GM12892 (cell line): ENCODE measurements around the gene USP21.
A peak's percentile ranks its signal among the peaks of the same experiment; 100 is the strongest.

ENCODE experiments used
- DNase-seq: peaks from one replicate; pipeline ENCODE4 v3.0.0; 2011; ENCODE audit not compliant: insufficient read length
- FAIRE-seq: peaks from 2 replicates; lab custom pipeline; 2011; peaks lifted over from hg19 to GRCh38; lab: Jason Lieb, UNC
- POLR2A ChIP-seq: IDR thresholded peaks from 2 replicates; pipeline ENCODE4 v1.6.1; 2011; ENCODE audit warnings: low read depth, low read length, control low read depth
- POLR2AphosphoS5 ChIP-seq: IDR thresholded peaks from 2 replicates; pipeline ENCODE4 v1.6.1; 2011; ENCODE audit warnings: low read depth, low read length, control low read depth
- TAF1 ChIP-seq: IDR thresholded peaks from 2 replicates; pipeline ENCODE4 v1.6.1; 2011; ENCODE audit warnings: low read depth, mild to moderate bottlenecking, control low read depth, low read length, borderline replicate concordance

The USP21 gene

DNA sequence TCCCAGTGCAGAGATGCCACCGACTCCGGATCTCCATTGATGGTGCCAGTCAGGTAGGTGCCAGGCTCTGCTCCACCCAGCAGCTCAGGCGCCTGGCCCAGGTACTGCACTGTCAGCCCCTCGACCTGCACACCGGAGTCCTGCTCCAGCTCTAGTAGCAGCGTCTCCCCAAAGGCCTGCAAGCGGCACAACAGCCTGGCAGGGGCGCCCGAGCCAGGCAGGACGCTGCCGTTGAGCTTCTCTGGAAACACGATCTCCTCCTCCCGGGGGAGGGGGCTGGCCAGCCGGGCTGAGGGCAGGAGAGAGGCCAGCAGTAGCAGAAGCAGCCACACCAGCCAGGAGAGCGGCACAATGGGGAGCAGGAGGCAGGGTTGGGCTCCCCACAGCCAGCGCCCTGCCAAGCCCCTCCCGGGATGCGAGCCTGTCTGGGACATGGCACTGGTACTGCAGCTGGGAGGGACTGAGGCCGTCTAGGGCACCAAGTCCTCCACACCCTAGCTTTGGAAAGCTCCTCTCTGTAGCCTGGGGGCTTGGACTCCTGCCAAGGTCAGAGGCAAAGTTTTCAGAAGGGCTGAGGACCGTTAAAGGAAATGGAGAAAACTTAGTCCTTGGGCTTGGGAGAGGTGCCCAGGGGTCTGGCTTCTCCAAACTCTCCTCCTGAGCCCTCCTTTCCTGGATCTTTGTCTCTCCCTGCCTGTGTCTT is 39.0 kb downstream of the USP21 start:
- TF ChIP-seq TAF1 (no peak), POLR2AphosphoS5 (no peak), POLR2A (no peak)
- no peak for FAIRE-seq
- no peak for DNase-seq

DNA sequence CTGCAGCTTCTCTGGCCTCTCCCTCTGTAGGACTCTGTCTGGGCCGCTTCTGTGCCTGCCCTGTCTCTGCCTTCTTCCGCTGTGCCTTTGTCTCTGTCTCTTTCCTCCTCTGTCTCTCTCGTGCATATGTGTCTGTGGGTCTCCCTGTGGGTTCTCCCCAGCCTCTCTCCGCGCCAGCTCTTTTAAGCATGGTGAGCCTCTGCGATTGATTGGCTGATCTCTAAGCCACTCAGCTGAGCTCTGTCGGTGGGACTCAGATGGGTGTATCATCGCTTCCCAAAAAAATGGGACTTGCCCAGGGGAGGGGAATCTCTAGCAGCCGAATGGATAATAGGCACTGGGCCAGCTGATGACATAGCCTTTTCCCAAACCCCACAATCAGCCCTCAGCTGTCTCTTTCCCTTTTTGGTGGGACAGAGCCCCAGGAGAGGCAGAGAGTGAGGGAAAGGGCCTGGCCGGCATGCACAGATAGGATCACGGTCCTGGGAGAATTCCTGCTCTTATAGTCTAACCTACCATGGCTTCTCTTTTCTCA is 39.7 kb downstream of the USP21 start, which contains the start of gene ADAMTS4:
Gene ADAMTS4 (minus strand): TSS at position 158 of the 535 bp plus-strand sequence. CDS start 427 bp downstream, outside the sequence.
- TF ChIP-seq POLR2AphosphoS5 (no peak), TAF1 (no peak), POLR2A (no peak)
- DNase-seq (no peak), FAIRE-seq (no peak)

DNA sequence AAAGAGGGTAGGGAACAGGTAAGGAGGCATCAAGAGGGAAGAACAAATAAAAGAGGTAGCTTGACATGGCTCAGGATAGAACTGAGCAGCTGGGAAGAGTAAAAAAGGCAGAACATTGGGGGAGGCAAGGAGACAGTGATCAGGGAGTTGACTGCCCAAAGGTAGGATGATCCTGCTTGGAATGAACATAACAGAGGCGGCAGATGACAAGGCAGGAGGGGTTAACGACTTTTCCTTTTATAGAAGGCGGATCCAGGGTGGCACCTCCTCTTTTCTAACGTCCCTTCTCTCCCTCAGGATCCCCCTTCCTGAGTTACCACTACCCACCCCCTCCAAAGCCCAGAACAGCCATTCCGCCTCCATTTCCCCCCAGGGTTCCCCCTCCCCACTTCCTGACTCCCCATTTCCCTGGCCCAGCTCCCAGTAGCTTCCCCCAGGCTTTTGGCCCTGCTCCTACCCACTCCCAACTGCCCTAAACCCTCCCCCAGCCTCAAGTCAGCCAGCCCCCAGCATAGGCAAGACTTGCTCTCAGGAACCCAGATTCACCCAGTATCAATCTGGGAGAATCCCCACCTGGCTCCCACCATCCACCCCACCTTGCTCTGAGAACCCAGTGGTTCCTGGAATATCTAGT is 40.3 kb downstream of the USP21 start:
- TF ChIP-seq TAF1, result no peak
- TF ChIP-seq POLR2AphosphoS5, result no peak
- TF ChIP-seq POLR2A, result no peak
- FAIRE-seq (no peak), DNase-seq (no peak)

DNA sequence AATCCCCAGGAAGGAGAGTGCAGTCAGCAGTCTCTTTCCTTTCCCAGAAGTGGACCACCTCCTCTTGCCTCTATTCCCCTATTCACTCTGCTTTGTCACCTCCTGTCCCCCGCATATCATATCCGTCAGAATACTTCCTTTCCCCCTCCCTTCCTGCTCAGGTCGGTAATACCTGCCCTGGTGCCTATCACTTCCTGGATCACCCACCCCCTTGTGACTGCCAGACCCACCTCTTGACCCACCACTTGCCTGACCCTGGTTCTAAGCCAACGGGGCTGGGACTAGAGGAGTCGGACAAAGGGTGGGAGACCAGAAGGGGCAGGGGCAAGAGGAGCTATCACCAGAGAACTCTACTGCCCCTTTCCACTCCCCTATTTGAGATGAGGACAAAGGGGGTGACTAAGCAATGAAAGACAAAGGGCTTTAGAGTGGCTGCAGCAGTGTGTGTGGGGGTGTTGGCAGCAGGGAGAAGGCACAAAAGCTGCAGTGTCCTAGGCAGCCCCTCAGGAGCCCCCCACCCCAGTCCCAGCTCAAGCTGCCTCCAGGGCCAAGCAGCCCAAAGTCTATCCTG is 41.2 kb downstream of the USP21 start:
- FAIRE-seq (no peak), DNase-seq (no peak)
- TF ChIP-seq POLR2AphosphoS5 (no peak), POLR2A (no peak), TAF1 (no peak)

DNA sequence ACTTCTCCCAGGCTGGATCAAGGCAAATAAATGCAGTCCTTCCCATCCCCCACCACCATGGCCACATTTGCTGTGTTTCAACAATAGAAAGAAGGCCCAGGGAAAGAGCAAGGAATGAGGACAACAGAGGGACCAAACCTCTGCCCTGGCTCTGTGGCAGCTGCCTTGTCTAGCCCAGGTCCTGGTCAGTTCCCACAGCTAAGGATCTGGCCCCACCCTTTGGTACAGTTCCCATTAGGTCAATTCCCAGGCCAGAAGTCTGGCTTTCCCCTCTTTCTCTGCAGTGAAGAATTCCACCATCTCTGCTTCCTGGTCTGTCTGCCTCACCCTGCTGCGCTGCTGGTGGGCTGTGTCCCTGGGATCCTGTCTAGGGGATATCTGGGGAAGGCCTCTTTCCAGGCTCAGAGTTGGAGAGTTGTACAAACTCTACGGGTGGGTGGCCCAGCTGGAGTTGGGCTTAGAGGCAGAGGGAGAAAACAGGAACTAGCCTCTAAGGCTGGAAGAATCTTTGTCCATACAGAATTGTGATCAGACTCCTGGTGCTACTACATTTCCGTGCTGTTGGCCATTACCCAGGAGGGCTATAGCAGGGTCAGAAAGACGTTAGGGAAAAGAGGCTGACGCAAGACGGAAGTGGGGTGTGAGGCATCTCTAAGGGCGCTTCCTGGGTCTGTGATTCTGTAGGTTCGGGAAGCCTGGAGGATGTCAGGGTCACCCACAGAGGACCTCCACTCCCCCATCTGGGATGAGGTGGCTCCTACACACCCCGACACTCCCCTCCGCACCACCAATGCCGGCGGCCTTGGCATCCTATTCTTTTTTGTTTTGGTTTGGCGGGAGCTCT is 41.9 kb downstream of the USP21 start:
- FAIRE-seq, result no peak

DNA sequence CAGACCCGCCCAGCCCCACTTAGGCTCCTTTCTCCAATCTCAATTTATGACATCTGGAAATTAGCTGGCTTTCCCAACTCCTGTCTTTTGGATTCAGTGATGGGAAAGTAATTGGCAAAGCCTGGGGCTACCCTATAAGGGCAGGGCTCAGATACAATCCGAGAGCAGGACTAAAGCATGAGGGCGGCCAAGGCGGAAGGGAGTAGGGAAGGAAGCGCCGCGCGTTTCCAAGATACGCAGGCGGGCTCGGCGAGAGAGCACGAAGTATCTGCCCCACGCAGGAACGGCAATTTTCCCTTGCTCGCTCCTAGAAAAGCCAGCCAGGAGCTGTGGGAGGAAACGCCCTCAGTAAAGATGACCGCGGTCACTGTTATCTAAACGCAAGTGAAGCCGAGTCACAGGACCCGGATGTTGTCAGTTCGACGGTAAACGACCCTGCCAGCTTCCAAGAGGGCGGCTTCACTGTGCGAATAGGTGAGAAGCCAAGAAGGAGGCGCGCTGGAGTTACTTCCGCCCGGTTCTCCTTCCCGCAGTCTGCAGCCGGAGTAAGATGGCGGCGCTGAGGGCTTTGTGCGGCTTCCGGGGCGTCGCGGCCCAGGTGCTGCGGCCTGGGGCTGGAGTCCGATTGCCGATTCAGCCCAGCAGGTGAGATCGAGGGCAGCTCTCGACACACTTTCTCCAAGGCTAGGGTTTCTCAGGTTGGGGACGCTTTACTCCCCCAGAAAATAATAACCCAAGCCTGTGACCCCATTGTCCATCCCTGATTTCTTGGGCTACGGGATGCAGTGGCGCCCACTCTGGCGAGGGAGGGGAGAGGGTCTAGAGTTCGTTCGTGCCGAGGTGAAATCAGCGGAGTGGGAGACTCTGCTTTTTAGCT is 42.8 kb downstream of the USP21 start, which contains the start of gene NDUFS2:
Gene NDUFS2 (plus strand): TSS at position 532 of the 877 bp plus-strand sequence. CDS start 19 bp downstream, at position 551.
- DNase-seq (peak; percentile 93), FAIRE-seq (peak; percentile 96)
- TF ChIP-seq TAF1 (peak; percentile 97), POLR2A (peak; percentile 95), POLR2AphosphoS5 (peak; percentile 81)

More for the DNA sequence above, 41.9 kb downstream of the USP21 start:
- no peak for DNase-seq
- no peak for TF ChIP-seq POLR2AphosphoS5
- no peak for TF ChIP-seq POLR2A
- no peak for TF ChIP-seq TAF1

DNA sequence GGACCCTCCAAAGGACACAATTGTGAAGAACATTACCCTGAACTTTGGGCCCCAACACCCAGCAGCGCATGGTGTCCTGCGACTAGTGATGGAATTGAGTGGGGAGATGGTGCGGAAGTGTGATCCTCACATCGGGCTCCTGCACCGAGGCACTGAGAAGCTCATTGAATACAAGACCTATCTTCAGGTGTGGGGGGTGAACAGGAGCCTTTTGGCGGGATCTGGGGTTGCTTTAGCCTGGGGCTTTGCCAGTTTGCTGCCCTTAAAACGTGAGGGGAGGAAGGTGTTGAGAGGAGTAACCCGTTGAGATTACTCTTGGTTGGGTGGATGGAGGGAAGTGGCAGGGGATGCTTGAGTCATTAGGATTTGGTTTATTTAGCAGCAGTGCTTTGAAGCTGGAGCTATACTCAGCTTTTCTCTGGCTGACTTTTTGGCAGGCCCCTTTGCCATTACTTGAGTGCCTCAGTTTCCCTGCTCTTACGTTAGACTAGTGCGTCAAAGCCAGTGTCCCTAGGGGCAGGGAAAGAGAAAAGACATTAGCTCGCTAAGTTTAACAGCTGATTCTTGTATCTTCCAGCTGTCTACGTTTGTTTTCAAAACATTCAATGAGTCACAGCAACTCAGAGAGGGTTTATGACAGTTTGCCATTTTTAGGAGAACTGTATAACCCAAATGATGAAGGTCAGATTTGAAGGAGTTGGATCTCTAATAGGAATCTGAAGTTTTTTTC is 47.3 kb downstream of the USP21 start:
- FAIRE-seq (no peak), DNase-seq (no peak)
- no peak for TF ChIP-seq TAF1
- TF ChIP-seq POLR2AphosphoS5, result no peak
- TF ChIP-seq POLR2A, result no peak

DNA sequence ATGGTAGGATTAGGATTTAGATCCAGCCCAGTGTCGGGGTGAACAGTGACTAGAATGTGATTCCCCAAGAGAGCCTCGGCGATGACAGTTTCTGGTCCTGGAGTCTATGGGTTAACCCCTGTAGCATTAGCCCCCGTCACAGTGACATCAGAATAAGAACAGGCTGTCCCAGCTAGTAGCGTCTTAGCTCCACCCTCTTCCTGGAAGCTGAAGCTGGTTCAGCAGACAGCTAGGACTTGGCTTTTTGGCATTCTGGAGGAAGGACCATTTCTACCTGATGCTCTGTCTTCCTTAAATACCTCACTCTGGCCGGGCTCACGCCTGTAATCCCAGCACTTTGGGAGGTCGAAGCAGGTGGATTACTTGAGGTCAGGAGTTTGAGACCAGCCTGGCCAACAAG is 47.9 kb downstream of the USP21 start:
- FAIRE-seq, result no peak
- no peak for DNase-seq
- TF ChIP-seq TAF1 (no peak), POLR2AphosphoS5 (no peak), POLR2A (no peak)

DNA sequence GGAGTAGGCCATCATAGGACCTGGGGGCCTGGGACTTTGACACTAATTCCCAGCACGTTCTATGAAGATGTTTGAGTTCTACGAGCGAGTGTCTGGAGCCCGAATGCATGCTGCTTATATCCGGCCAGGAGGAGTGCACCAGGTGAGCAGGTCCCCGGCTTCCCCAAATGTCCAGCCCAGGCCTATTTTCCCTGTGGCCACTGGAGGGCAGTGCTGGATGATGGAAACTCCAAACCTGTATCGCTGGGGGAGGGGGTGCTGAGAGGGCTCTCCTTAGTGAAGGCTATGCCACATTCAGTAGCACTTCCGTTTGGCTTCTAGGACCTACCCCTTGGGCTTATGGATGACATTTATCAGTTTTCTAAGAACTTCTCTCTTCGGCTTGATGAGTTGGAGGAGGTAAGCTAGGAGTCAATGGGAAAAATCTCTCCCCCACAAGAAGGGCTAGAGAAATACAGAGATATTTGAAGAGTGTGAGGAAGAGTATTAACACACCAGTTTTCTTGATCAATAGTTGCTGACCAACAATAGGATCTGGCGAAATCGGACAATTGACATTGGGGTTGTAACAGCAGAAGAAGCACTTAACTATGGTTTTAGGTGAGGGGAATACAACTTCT is 50.6 kb downstream of the USP21 start:
- no peak for TF ChIP-seq TAF1
- TF ChIP-seq POLR2AphosphoS5, result no peak
- no peak for TF ChIP-seq POLR2A
- DNase-seq, result peak; percentile 55
- peak; percentile 77 for FAIRE-seq
